Activated CD8-positive, alpha-beta T cell treated with anti-CD3 and anti-CD28 coated beads, Interleukin-2, amount 10 ng/mL, durations not matched to agents 7 days and 5 days (primary cell): Measurements from ENCODE around the gene DSCAML1. TPM values are rescaled to one million over a fixed set of nuclear protein-coding genes. Genes with fewer than 3 reads are reported as not detected.

ENCODE experiments used
- ATAC-seq: fragments of 150-1000 bp; cut with Tn5 transposase; one replicate; pipeline ENCODE4 v1.10.0; 2021; ENCODE audit warnings: moderate library complexity
- CTCF ChIA-PET: fragments of 350-600 bp; sonication (Branson Sonifier 250); formaldehyde crosslinking; loops from one replicate; lab custom pipeline; 2021; ENCODE audit warnings: antibody characterized with exemption; lab: Charles Lee
- POLR2A ChIA-PET: fragments of 350-600 bp; sonication (Branson Sonifier 250); formaldehyde crosslinking; loops from one replicate; lab custom pipeline; 2021; ENCODE audit warnings: antibody characterized with exemption; lab: Charles Lee
- DNase-seq: peaks from one replicate; pipeline ENCODE4 v3.0.0-alpha.2; 2020
- H3K27ac Mint-ChIP-seq: one replicate; pipeline ENCODE4 v1.8.0; 2021; ENCODE audit warnings: mild to moderate bottlenecking, mixed read lengths
- H3K27me3 Mint-ChIP-seq: one replicate; pipeline ENCODE4 v1.8.0; 2021; ENCODE audit warnings: low read depth, mixed read lengths
- H3K36me3 Mint-ChIP-seq: one replicate; pipeline ENCODE4 v1.8.0; 2021; ENCODE audit warnings: low read depth, mixed read lengths
- H3K4me1 Mint-ChIP-seq: one replicate; pipeline ENCODE4 v1.8.0; 2021; ENCODE audit warnings: low read depth, mixed read lengths
- H3K4me3 Mint-ChIP-seq: one replicate; pipeline ENCODE4 v1.8.0; 2021; ENCODE audit warnings: mild to moderate bottlenecking, mixed read lengths
- H3K9me3 Mint-ChIP-seq: one replicate; pipeline ENCODE4 v1.8.0; 2022; ENCODE audit warnings: mixed read lengths; ENCODE audit not compliant: insufficient read depth
- total RNA-seq, 2 experiments: library from RNA; stranded (reverse); gene quantifications; one replicate each; pipeline ENCODE4 v1.2.3, GENCODE V29; 2021

Gene DSCAML1
- total RNA-seq, 2 experiments from 2014 or later = 0.16 to 0.37 TPM

GRCh38 chr11:117713538-117713991, 83.5 kb downstream of the DSCAML1 start:
- Mint-ChIP-seq H3K27me3 (peaks cover 17% of the 10 kb centered on the region), H3K9me3 (no peaks in the 10 kb centered on the region), H3K4me3 (no peak overlapping the region), H3K36me3 (no peaks in the 10 kb centered on the region), H3K27ac (no peak overlapping the region), H3K4me1 (no peaks in the 10 kb centered on the region)
- no peak for ATAC-seq
- POLR2A ChIA-PET = no interaction called here
- no peak for DNase-seq
- CTCF ChIA-PET = no interaction called here

DNA sequence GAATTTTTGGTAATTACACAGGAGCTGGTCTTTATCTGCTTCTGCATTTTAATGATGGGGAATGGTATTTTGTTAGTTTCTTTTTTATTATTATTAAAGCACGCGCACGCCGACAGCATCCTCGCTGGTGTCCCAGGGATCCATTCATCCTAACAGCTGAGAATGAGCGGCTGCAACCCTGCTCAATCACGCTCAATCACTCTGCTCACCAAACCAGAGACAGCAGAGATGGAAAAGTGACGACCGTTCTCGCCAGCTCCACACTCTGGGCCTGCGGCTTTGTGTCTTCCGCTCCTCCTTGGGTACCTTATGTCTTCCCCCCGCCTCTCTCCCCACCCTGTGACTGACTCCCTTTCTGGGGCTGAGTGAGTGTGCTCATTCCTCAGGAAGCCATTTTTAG, 84.5 kb downstream of the DSCAML1 start:
- Mint-ChIP-seq H3K27ac (no peak overlapping the region), H3K27me3 (peaks cover 19% of the 10 kb centered on the region), H3K36me3 (no peaks in the 10 kb centered on the region), H3K9me3 (no peaks in the 10 kb centered on the region), H3K4me1 (no peaks in the 10 kb centered on the region), H3K4me3 (no peak overlapping the region)
- ChIA-PET POLR2A (no interaction called here), CTCF (no interaction called here)
- no peak for DNase-seq
- ATAC-seq = no peak

- ChIA-PET POLR2A (no interaction called here), CTCF (no interaction called here)
- Mint-ChIP-seq H3K36me3 (no peaks in the 10 kb centered on the region), H3K27me3 (peaks cover 19% of the 10 kb centered on the region), H3K4me1 (no peaks in the 10 kb centered on the region), H3K27ac (no peak overlapping the region), H3K9me3 (no peaks in the 10 kb centered on the region), H3K4me3 (no peak overlapping the region)
- DNase-seq (no peak), ATAC-seq (no peak)
These were observed 85.7 kb downstream of the DSCAML1 start for GRCh38 chr11:117711331-117711730.

DNA sequence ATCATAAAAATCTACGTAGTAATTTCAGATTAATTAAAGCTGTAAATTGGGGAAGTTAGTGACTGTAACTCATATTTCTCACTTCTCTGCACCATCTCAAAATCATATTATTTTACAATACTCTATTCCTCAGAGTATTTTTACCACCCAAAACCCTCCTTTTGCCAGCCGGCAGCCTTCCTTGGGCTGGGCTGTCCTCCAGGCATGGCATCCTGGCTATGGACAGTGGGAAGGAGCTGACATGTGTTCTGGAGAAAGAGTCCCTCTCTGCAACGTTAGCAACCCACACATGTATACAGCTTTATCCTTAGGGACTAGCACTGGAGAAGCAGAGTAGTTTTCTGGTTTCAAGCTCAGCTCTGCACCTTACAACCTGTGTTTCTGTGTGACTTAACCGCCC, 86.8 kb downstream of the DSCAML1 start:
- Mint-ChIP-seq H3K4me3 (no peak overlapping the region), H3K27me3 (peaks cover 19% of the 10 kb centered on the region), H3K9me3 (no peaks in the 10 kb centered on the region), H3K27ac (no peak overlapping the region), H3K4me1 (no peaks in the 10 kb centered on the region), H3K36me3 (no peaks in the 10 kb centered on the region)
- ChIA-PET CTCF (no interaction called here), POLR2A (no interaction called here)
- DNase-seq = no peak
- no peak for ATAC-seq

- no peaks in the 10 kb centered on the region for H3K9me3 Mint-ChIP-seq
- no peak overlapping the region for H3K27ac Mint-ChIP-seq
- ChIA-PET CTCF (no interaction called here), POLR2A (no interaction called here)
- no peak overlapping the region for H3K4me3 Mint-ChIP-seq
- H3K4me1 Mint-ChIP-seq = peaks cover 9% of the 10 kb centered on the region
- H3K36me3 Mint-ChIP-seq = no peaks in the 10 kb centered on the region
- H3K27me3 Mint-ChIP-seq = peaks cover 23% of the 10 kb centered on the region
- DNase-seq (no peak), ATAC-seq (no peak)
These were observed 90.6 kb downstream of the DSCAML1 start for GRCh38 chr11:117706322-117706814.

DNA sequence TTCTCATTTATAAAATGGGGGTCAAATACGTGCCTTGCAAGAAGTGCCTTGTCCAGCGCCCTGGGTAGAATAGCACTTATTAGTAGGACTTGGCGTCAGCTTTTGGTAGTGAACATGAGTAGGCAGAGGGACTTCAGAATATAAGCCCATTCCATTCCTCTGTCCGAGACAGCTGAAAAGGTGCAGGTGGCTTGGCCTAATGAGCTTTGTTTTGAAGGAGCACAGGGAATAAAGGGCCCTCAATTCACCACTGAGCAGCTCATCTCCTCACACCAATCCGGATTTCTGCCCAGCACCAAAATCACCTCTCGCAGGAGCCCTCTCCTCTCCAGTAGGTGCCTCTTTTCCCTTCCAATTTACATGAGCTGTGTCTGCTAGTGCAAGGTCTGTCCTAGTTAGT, 91.2 kb downstream of the DSCAML1 start:
- ChIA-PET POLR2A (no interaction called here), CTCF (no interaction called here)
- Mint-ChIP-seq H3K27me3 (peaks cover 21% of the 10 kb centered on the region), H3K9me3 (no peaks in the 10 kb centered on the region), H3K36me3 (no peaks in the 10 kb centered on the region), H3K27ac (no peak overlapping the region), H3K4me3 (no peak overlapping the region), H3K4me1 (peaks cover 9% of the 10 kb centered on the region)
- no peak for DNase-seq
- no peak for ATAC-seq

DNA sequence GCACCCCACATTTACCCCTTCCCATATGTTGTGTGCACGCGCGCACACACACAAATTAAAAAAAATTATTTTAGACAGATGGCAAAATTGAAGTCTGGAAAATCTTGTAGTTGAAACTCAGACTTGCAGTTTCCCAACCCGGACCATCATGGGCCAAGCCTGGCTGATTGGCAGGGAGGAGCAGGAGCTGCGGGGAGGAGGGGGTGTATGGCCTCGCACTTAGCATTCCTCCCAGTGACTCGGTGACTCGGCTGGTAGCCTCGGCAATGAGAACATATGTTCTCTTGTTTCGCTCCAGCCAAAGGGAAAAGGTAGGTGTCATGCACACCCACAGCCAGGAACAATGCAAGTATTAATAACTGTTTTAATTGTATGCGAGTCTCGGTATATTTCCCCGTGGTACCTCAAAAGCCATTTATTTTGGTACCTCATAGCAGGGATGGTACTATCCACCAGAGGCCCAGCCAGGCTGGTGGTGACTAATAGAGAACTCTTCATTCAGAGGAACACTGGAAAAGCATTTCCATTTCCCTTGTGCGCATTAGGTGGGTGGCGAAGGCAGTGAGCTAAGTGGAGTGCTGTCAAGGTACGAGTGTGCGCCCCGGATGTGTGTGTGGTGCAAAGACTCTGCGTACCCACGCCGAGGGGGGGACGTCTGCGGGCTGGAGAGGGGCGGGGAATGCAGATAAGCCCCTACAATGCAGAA, 92.5 kb downstream of the DSCAML1 start:
- Mint-ChIP-seq H3K36me3 (no peaks in the 10 kb centered on the region), H3K27me3 (peaks cover 12% of the 10 kb centered on the region), H3K27ac (no peak overlapping the region), H3K9me3 (no peaks in the 10 kb centered on the region), H3K4me3 (no peak overlapping the region), H3K4me1 (peaks cover 9% of the 10 kb centered on the region)
- ATAC-seq (no peak), DNase-seq (no peak)
- ChIA-PET CTCF (no interaction called here), POLR2A (interaction anchor here (0.6 kb wide), 1 partner anchor 11 kb away, joined by 3 read pairs; no protein-coding TSS in a partner anchor)

DNA sequence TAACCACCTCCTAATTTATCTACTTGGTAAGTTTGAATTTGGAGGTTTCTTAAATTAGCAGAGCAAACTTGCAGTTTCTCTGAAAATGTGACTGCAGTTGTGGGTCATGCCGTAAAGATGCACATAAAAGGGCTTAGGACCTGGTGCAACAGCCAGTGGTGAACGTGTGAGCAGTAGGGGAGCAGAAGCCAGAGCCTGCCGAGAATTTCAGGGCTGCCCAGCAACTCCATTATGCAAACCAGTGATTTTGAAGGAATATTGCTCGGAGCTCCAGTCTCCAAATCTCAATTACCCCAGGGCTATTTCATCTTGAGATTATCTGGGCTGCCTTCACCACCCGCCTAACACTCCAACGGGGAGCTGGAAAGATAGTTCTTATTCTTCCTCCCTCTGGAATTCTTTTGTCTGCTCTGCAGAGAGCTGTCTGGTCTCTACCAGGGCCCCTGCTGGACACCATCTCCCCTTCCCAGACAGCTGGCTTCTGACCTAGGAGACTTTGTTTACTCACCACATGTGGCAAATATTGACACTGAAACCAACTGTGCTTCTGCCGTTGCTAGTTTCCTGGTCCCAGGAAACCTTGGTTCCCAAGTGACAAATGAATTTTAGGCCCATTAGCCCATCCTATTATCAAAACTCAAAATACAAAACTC, 93.9 kb downstream of the DSCAML1 start:
- Mint-ChIP-seq H3K4me1 (peaks cover 9% of the 10 kb centered on the region), H3K4me3 (no peak overlapping the region), H3K27me3 (peaks cover 12% of the 10 kb centered on the region), H3K27ac (no peak overlapping the region), H3K36me3 (no peaks in the 10 kb centered on the region), H3K9me3 (no peaks in the 10 kb centered on the region)
- no peak for ATAC-seq
- POLR2A ChIA-PET = no interaction called here
- no peak for DNase-seq
- CTCF ChIA-PET = interaction anchor here (1.5 kb wide), 1 partner anchor 278 kb away, joined by 4 read pairs; no protein-coding TSS in a partner anchor

GRCh38 chr11:117701781-117702180, 95.2 kb downstream of the DSCAML1 start:
- POLR2A ChIA-PET = no interaction called here
- CTCF ChIA-PET = interaction anchor here (1.1 kb wide), 1 partner anchor 276 kb away, joined by 3 read pairs; no protein-coding TSS in a partner anchor
- Mint-ChIP-seq H3K4me3 (no peak overlapping the region), H3K27ac (no peak overlapping the region), H3K36me3 (no peaks in the 10 kb centered on the region), H3K4me1 (peaks cover 9% of the 10 kb centered on the region), H3K9me3 (no peaks in the 10 kb centered on the region), H3K27me3 (peaks cover 11% of the 10 kb centered on the region)
- no peak for ATAC-seq
- peak; percentile 21 for DNase-seq

GRCh38 chr11:117700551-117700950, 96.5 kb downstream of the DSCAML1 start:
- DNase-seq = no peak
- H3K27ac Mint-ChIP-seq = no peak overlapping the region
- peaks cover 11% of the 10 kb centered on the region for H3K27me3 Mint-ChIP-seq
- no peak for ATAC-seq
- peaks cover 9% of the 10 kb centered on the region for H3K4me1 Mint-ChIP-seq
- CTCF ChIA-PET = no interaction called here
- H3K36me3 Mint-ChIP-seq = no peaks in the 10 kb centered on the region
- H3K4me3 Mint-ChIP-seq = no peak overlapping the region
- POLR2A ChIA-PET = no interaction called here
- H3K9me3 Mint-ChIP-seq = no peaks in the 10 kb centered on the region

- CTCF ChIA-PET = no interaction called here
- Mint-ChIP-seq H3K9me3 (no peaks in the 10 kb centered on the region), H3K4me1 (peaks cover 8% of the 10 kb centered on the region), H3K36me3 (no peaks in the 10 kb centered on the region), H3K4me3 (no peak overlapping the region), H3K27ac (no peak overlapping the region), H3K27me3 (peaks cover 4% of the 10 kb centered on the region)
- no peak for ATAC-seq
- POLR2A ChIA-PET = no interaction called here
- DNase-seq = no peak
These were observed 99.7 kb downstream of the DSCAML1 start for GRCh38 chr11:117697319-117697718.

DNA sequence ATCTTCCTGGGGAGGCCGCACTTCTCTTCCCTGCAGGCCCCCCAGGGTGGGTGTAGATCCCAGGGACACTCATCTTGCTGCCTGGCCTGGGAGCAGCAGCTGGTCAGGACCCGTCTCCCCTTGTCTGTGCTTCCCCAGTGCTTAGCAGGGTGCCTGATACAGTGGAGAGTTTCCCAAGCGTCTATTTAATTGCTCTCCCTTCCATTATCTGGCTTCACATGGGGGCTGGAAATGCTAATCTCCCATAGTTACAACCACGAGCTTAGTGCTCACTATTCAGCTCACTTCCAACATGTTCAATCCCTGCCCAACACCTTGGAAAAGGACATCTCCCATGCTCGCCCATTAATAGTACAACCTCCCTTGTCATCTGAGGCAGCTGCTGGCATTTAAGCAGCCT, 100.5 kb downstream of the DSCAML1 start:
- POLR2A ChIA-PET = no interaction called here
- no peak overlapping the region for H3K27ac Mint-ChIP-seq

More for the DNA sequence above, 100.5 kb downstream of the DSCAML1 start:
- ATAC-seq = no peak
- Mint-ChIP-seq H3K4me1 (peaks cover under 1% of the 10 kb centered on the region), H3K36me3 (no peaks in the 10 kb centered on the region), H3K9me3 (no peaks in the 10 kb centered on the region), H3K27me3 (peaks cover 2% of the 10 kb centered on the region), H3K4me3 (no peak overlapping the region)
- no peak for DNase-seq
- CTCF ChIA-PET = no interaction called here
